GM23338 (cell line): ENCODE measurements around the gene TENT4B. TPM values are rescaled to one million over a fixed set of nuclear protein-coding genes. Genes with fewer than 3 reads are reported as not detected.

ENCODE experiments used
- ATAC-seq: fragments of 200-7000 bp; cut with Tn5 transposase; 3 replicates; pipeline ENCODE4 v1.9.1; 2020
- DNase-seq: peaks from one replicate; pipeline ENCODE4 v3.0.0-alpha.2; 2015; ENCODE audit warnings: low spot score
- H2AFZ ChIP-seq: fragments of 200-600 bp; sonication (generic); 2 replicates; pipeline ENCODE4 v1.8.0; 2016; ENCODE audit warnings: antibody characterized with exemption, mild to moderate bottlenecking, moderate library complexity
- H3F3A ChIP-seq: fragments of 200-600 bp; sonication (generic); replicated peaks from 2 replicates; pipeline ENCODE4 v1.8.0; 2017; ENCODE audit warnings: antibody characterized with exemption, mixed run types, low read depth
- H3K27ac ChIP-seq: fragments of 200-600 bp; sonication (generic); 2 replicates; pipeline ENCODE4 v1.6.1; 2016; ENCODE audit warnings: low read depth
- H3K27me3 ChIP-seq: fragments of 200-600 bp; sonication (generic); 2 replicates; pipeline ENCODE4 v1.8.0; 2016; ENCODE audit warnings: mild to moderate bottlenecking, mixed run types, moderate library complexity; ENCODE audit not compliant: insufficient read depth
- H3K36me3 ChIP-seq: fragments of 200-600 bp; sonication (generic); 2 replicates; pipeline ENCODE4 v1.8.0; 2016; ENCODE audit warnings: mild to moderate bottlenecking; ENCODE audit not compliant: insufficient read depth
- H3K4me1 ChIP-seq: fragments of 200-600 bp; sonication (generic); 2 replicates; pipeline ENCODE4 v1.8.0; 2016; ENCODE audit warnings: mild to moderate bottlenecking, moderate library complexity; ENCODE audit not compliant: insufficient read depth
- H3K4me2 ChIP-seq: fragments of 200-600 bp; sonication (generic); 2 replicates; pipeline ENCODE4 v1.7.1; 2017; ENCODE audit warnings: mixed run types
- H3K4me3 ChIP-seq: fragments of 200-600 bp; sonication (generic); 2 replicates; pipeline ENCODE4 v1.6.1; 2016; ENCODE audit warnings: mixed run types
- H3K79me2 ChIP-seq: fragments of 200-600 bp; sonication (generic); replicated peaks from 2 replicates; pipeline ENCODE4 v1.8.0; 2017; ENCODE audit warnings: mild to moderate bottlenecking; ENCODE audit not compliant: insufficient read depth
- H3K9me2 ChIP-seq: fragments of 200-600 bp; sonication (generic); 2 replicates; pipeline ENCODE4 v1.8.0; 2017; ENCODE audit not compliant: insufficient read depth
- H4K20me1 ChIP-seq: fragments of 200-600 bp; sonication (generic); replicated peaks from 2 replicates; pipeline ENCODE4 v1.8.0; 2017; ENCODE audit warnings: mild to moderate bottlenecking; ENCODE audit not compliant: insufficient read depth
- H3K27ac Mint-ChIP-seq: 2 replicates; pipeline ENCODE4 v1.8.0; 2020; ENCODE audit warnings: inconsistent platforms, mild to moderate bottlenecking, moderate library complexity, mixed read lengths
- H3K27me3 Mint-ChIP-seq: 3 replicates; pipeline ENCODE4 v1.8.0; 2022; ENCODE audit warnings: low read depth, mild to moderate bottlenecking, moderate library complexity, mixed read lengths, inconsistent platforms; ENCODE audit not compliant: insufficient read depth, poor library complexity
- H3K36me3 Mint-ChIP-seq: 3 replicates; pipeline ENCODE4 v1.8.0; 2021; ENCODE audit warnings: low read depth, mild to moderate bottlenecking, inconsistent platforms, moderate library complexity, mixed read lengths
- H3K4me1 Mint-ChIP-seq: 3 replicates; pipeline ENCODE4 v1.8.0; 2020; ENCODE audit warnings: mild to moderate bottlenecking, inconsistent platforms, mixed read lengths
- H3K4me3 Mint-ChIP-seq: 3 replicates; pipeline ENCODE4 v1.8.0; 2021; ENCODE audit warnings: moderate library complexity, mild to moderate bottlenecking, inconsistent platforms, mixed read lengths
- H3K9me3 Mint-ChIP-seq: 3 replicates; pipeline ENCODE4 v1.8.0; 2020; ENCODE audit warnings: moderate library complexity, mild to moderate bottlenecking, inconsistent platforms, mixed read lengths
- CREB1 ChIP-seq: fragments of 250-450 bp; sonication (Bioruptor Pico); IDR thresholded peaks from 2 replicates; pipeline ENCODE4 v1.5.0; 2020; ENCODE audit warnings: low read depth, mild to moderate bottlenecking, moderate library complexity
- EZH2 ChIP-seq: fragments of 200-600 bp; sonication (generic); IDR thresholded peaks from one replicate; pipeline ENCODE4 v1.8.0; 2017; ENCODE audit warnings: antibody characterized with exemption, mild to moderate bottlenecking, low read depth; ENCODE audit not compliant: unreplicated experiment
- EZH2phosphoT487 ChIP-seq: fragments of 200-600 bp; sonication (generic); IDR thresholded peaks from one replicate; pipeline ENCODE4 v1.8.1; 2018; ENCODE audit warnings: antibody characterized with exemption; ENCODE audit not compliant: unreplicated experiment
- JUNB ChIP-seq: IDR thresholded peaks from one replicate; pipeline ENCODE4 v1.6.1; 2016; ENCODE audit warnings: antibody characterized with exemption; ENCODE audit not compliant: unreplicated experiment
- NANOG ChIP-seq: IDR thresholded peaks from 2 replicates; pipeline ENCODE4 v1.6.1; 2016; ENCODE audit warnings: antibody characterized with exemption, borderline replicate concordance
- POLR2AphosphoS5 ChIP-seq: IDR thresholded peaks from 2 replicates; pipeline ENCODE4 v1.6.1; 2016; ENCODE audit warnings: antibody characterized with exemption, low read depth
- REST ChIP-seq: IDR thresholded peaks from one replicate; pipeline ENCODE4 v1.6.1; 2018; ENCODE audit warnings: antibody characterized with exemption; ENCODE audit not compliant: unreplicated experiment
- STAT1 ChIP-seq: IDR thresholded peaks from one replicate; pipeline ENCODE4 v1.6.1; 2016; ENCODE audit warnings: antibody characterized with exemption; ENCODE audit not compliant: unreplicated experiment
- ZNF114 ChIP-seq: fragments of 250-450 bp; sonication (Bioruptor Pico); IDR thresholded peaks from 2 replicates; pipeline ENCODE4 v1.5.0; 2020; ENCODE audit warnings: mild to moderate bottlenecking, moderate library complexity
- ZNF331 ChIP-seq: fragments of 250-450 bp; sonication (Bioruptor Pico); IDR thresholded peaks from 2 replicates; pipeline ENCODE4 v1.5.0; 2020; ENCODE audit warnings: low read depth, mild to moderate bottlenecking, moderate library complexity
- ZNF462 ChIP-seq: fragments of 250-450 bp; sonication (Bioruptor Pico); IDR thresholded peaks from 2 replicates; pipeline ENCODE4 v1.5.0; 2020; ENCODE audit warnings: mild to moderate bottlenecking, moderate library complexity
- polyA plus RNA-seq: library from polyadenylated mRNA; unstranded; fragments of >200 nt; fragmentation: Nextera tagmentation; extraction: Ambion mirVana; gene quantifications from 2 replicates; pipeline ENCODE4 v1.2.1, GENCODE V29; 2016
- total RNA-seq: library from RNA; depleted of rRNA; stranded (reverse); fragments of >200 nt; shearing (Covaris generic); gene quantifications from 2 replicates; pipeline ENCODE4 v1.2.3, GENCODE V29; 2014
- TF ChIP-seq, protein P1 (sequence below): IDR thresholded peaks from 2 replicates; pipeline ENCODE4 v1.6.1; 2016; ENCODE audit warnings: antibody characterized with exemption
- TF ChIP-seq, protein P2 (sequence below), 2 experiments: fragments of 200-600 bp in 1 of 2; sonication (generic) in 1 of 2; conservative IDR thresholded peaks; 2 replicates each; pipeline versions ENCODE4 v1.5.1 to v1.6.1; 2016 to 2017; ENCODE audit warnings: antibody characterized with exemption in 2 of 2, low read depth in 2 of 2, mild to moderate bottlenecking in 2 of 2, moderate library complexity in 1 of 2

The TENT4B gene
- total and polyA plus RNA-seq, 2 experiments from 2014 or later: 17.6 to 21.3 TPM

- TF ChIP-seq EZH2phosphoT487 (no peak), JUNB (no peak), ZNF331 (CRISPR knock-in tag) (no peak), EZH2 (no peak), ZNF462 (CRISPR knock-in tag) (no peak), NANOG (no peak), STAT1 (no peak), CREB1 (CRISPR knock-in tag) (no peak), REST (no peak), ZNF114 (CRISPR knock-in tag) (no peak), POLR2AphosphoS5 (no peak)
- TF ChIP-seq, protein P1, sequence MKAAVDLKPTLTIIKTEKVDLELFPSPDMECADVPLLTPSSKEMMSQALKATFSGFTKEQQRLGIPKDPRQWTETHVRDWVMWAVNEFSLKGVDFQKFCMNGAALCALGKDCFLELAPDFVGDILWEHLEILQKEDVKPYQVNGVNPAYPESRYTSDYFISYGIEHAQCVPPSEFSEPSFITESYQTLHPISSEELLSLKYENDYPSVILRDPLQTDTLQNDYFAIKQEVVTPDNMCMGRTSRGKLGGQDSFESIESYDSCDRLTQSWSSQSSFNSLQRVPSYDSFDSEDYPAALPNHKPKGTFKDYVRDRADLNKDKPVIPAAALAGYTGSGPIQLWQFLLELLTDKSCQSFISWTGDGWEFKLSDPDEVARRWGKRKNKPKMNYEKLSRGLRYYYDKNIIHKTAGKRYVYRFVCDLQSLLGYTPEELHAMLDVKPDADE: no peak
- TF ChIP-seq, protein P2, sequence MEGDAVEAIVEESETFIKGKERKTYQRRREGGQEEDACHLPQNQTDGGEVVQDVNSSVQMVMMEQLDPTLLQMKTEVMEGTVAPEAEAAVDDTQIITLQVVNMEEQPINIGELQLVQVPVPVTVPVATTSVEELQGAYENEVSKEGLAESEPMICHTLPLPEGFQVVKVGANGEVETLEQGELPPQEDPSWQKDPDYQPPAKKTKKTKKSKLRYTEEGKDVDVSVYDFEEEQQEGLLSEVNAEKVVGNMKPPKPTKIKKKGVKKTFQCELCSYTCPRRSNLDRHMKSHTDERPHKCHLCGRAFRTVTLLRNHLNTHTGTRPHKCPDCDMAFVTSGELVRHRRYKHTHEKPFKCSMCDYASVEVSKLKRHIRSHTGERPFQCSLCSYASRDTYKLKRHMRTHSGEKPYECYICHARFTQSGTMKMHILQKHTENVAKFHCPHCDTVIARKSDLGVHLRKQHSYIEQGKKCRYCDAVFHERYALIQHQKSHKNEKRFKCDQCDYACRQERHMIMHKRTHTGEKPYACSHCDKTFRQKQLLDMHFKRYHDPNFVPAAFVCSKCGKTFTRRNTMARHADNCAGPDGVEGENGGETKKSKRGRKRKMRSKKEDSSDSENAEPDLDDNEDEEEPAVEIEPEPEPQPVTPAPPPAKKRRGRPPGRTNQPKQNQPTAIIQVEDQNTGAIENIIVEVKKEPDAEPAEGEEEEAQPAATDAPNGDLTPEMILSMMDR (conservative IDR thresholded peaks at IDR 0.05; ENCODE audit: low read depth in 2 of 2): no peak
- Mint-ChIP-seq H3K4me1 (no peaks in the 10 kb centered on the region), H3K4me3 (no peak overlapping the region), H3K9me3 (no peaks in the 10 kb centered on the region), H3K27me3 (no peaks in the 10 kb centered on the region), H3K27ac (no peak overlapping the region), H3K36me3 (no peaks in the 10 kb centered on the region)
- H3K4me1 ChIP-seq: no peaks in the 10 kb centered on the region
- peaks cover 6% of the 10 kb centered on the region for H4K20me1 ChIP-seq
- DNase-seq: no peak
- H3F3A ChIP-seq: no peaks in the 10 kb centered on the region
- H3K4me2 ChIP-seq: no peak overlapping the region
- H2AFZ ChIP-seq: no peak overlapping the region
- no peaks in the 10 kb centered on the region; the same call in 1 of the 2 replicates for H3K36me3 ChIP-seq
- no peak overlapping the region for H3K4me3 ChIP-seq
- no peaks in the 10 kb centered on the region for H3K27me3 ChIP-seq
- ATAC-seq: no peak
- H3K27ac ChIP-seq: no peak overlapping the region
- H3K9me2 ChIP-seq: no peaks in the 10 kb centered on the region
- peaks cover 84% of the 10 kb centered on the region for H3K79me2 ChIP-seq
These were observed 25.4 kb downstream of the TENT4B start for GRCh38 chr16:50178491-50178941.
